K562 (cell line): ENCODE measurements around the gene LBH. TPM values are rescaled to one million over a fixed set of nuclear protein-coding genes. Genes with fewer than 3 reads are reported as not detected.

ENCODE experiments used
- ATAC-seq: fragments of 200-7000 bp; cut with Tn5 transposase; 3 replicates; pipeline ENCODE4 v1.9.1; 2020; ENCODE audit warnings: moderate library complexity
- BruUV-seq: library from RNA; stranded (reverse); fragments of 400-500 nt; replicated peaks from 2 replicates; lab custom pipeline; 2021; lab: Mats Ljungman, UMichigan
- CTCF ChIA-PET: fragments of 300-600 bp; formaldehyde crosslinking; extraction: SDS; loops from one replicate; lab custom pipeline; 2021; ENCODE audit warnings: low intra/inter-chr PET ratio; lab: Yijun Ruan, JAX
- POLR2A ChIA-PET: fragments of 300-600, 350-650 bp; sonication (Branson Sonifier 250); formaldehyde crosslinking; extraction: SDS; loops from one replicate; lab custom pipeline; 2021; ENCODE audit warnings: antibody characterized with exemption, inconsistent platforms; lab: Yijun Ruan, JAX
- DNase-seq, 4 experiments: peaks; one replicate each; pipeline versions ENCODE4 v3.0.0 to v3.0.0-alpha.2; 2011 to 2018; ENCODE audit warnings: low spot score in 3 of 4, mixed read lengths in 3 of 4; ENCODE audit errors: extremely low read depth in 1 of 4
- FAIRE-seq: peaks from 2 replicates; lab custom pipeline; 2011; peaks lifted over from hg19 to GRCh38; lab: Jason Lieb, UNC
- H2AFZ ChIP-seq: 2 replicates; pipeline ENCODE4 v1.6.0; 2011; ENCODE audit warnings: low read depth, low read length, control low read depth, inconsistent platforms
- H3K27ac ChIP-seq: fragments of 200-600 bp; 3 replicates; pipeline ENCODE4 v1.8.0; 2011; ENCODE audit warnings: low read depth, mild to moderate bottlenecking, control low read depth, inconsistent platforms, low read length, moderate library complexity, mixed read lengths; ENCODE audit errors: extremely low read depth
- H3K27me3 ChIP-seq, 2 experiments: fragments of 300-600 bp in 1 of 2; 2 replicates in 1 of 2; 3 replicates in 1 of 2; pipeline versions ENCODE4 v1.6.0 to v1.8.0; 2011; ENCODE audit warnings: inconsistent platforms in 2 of 2, low read length in 2 of 2, mild to moderate bottlenecking in 1 of 2, mixed read lengths in 1 of 2, moderate library complexity in 1 of 2; ENCODE audit not compliant: control insufficient read depth in 2 of 2, insufficient read depth in 2 of 2
- H3K36me3 ChIP-seq: fragments of 300-600 bp; 3 replicates; pipeline ENCODE4 v1.8.0; 2011; ENCODE audit warnings: mild to moderate bottlenecking, low read length, inconsistent platforms; ENCODE audit not compliant: control insufficient read depth, insufficient read depth
- H3K4me1 ChIP-seq, 2 experiments: fragments of 200-600 bp in 1 of 2; replicated peaks in 1 of 2; 2 replicates in 1 of 2; 3 replicates in 1 of 2; pipeline versions ENCODE4 v1.5.1 to v1.8.0; 2011; ENCODE audit warnings: inconsistent platforms in 2 of 2, low read length in 2 of 2, mild to moderate bottlenecking in 1 of 2, mixed read lengths in 1 of 2, moderate library complexity in 1 of 2; ENCODE audit not compliant: control insufficient read depth in 2 of 2, insufficient read depth in 2 of 2
- H3K4me2 ChIP-seq: 2 replicates; pipeline ENCODE4 v1.6.1; 2011; ENCODE audit warnings: low read length, control low read depth, inconsistent platforms, mixed read lengths; ENCODE audit not compliant: insufficient read depth
- H3K4me3 ChIP-seq: fragments of 200-600 bp; sonication (generic), shearing (Covaris generic); 2 replicates; pipeline ENCODE4 v1.5.1; 2016; ENCODE audit warnings: control low read depth, inconsistent platforms
- H3K79me2 ChIP-seq: fragments of 200-600 bp; 3 replicates; pipeline ENCODE4 v1.8.0; 2011; ENCODE audit warnings: low read length, inconsistent platforms; ENCODE audit not compliant: control insufficient read depth, insufficient read depth
- H3K9ac ChIP-seq, 2 experiments: 2 replicates each; pipeline versions ENCODE4 v1.6.0 to v1.6.1; 2011; ENCODE audit warnings: low read depth in 2 of 2, low read length in 2 of 2, control low read depth in 1 of 2, inconsistent platforms in 1 of 2, mild to moderate bottlenecking in 1 of 2, mixed read lengths in 1 of 2; ENCODE audit not compliant: insufficient read depth in 1 of 2
- H3K9me1 ChIP-seq: one replicate; pipeline ENCODE4 v1.6.0; 2011; ENCODE audit warnings: inconsistent platforms, mild to moderate bottlenecking, low read length, moderate library complexity; ENCODE audit not compliant: control insufficient read depth, insufficient read depth
- H3K9me3 ChIP-seq: replicated peaks from 2 replicates; pipeline ENCODE4 v1.5.1; 2011; ENCODE audit warnings: low read depth, low read length, inconsistent platforms; ENCODE audit not compliant: control insufficient read depth, insufficient read depth
- H4K20me1 ChIP-seq: replicated peaks from 2 replicates; pipeline ENCODE4 v1.6.1; 2011; ENCODE audit warnings: low read length, inconsistent platforms, mixed read lengths; ENCODE audit not compliant: control insufficient read depth, insufficient read depth
- L3MBTL2 ChIP-seq: fragments of 450-650 bp; IDR thresholded peaks from 2 replicates; pipeline ENCODE4 v1.6.1; 2016; ENCODE audit warnings: mild to moderate bottlenecking, moderate library complexity
- MTF1 ChIP-seq: fragments of 250-450 bp; sonication (Bioruptor Pico); IDR thresholded peaks from 2 replicates; pipeline ENCODE4 v1.9.0; 2021; ENCODE audit warnings: moderate library complexity, mild to moderate bottlenecking, inconsistent platforms, borderline replicate concordance
- NCOA6 ChIP-seq: fragments of 450-650 bp; IDR thresholded peaks from 2 replicates; pipeline ENCODE4 v1.6.1; 2017; ENCODE audit warnings: mild to moderate bottlenecking
- NFIC ChIP-seq: fragments of 450-650 bp; IDR thresholded peaks from 2 replicates; pipeline ENCODE4 v1.6.1; 2017; ENCODE audit warnings: mild to moderate bottlenecking, inconsistent platforms
- ZNF143 ChIP-seq: sonication (generic); formaldehyde crosslinking; IDR thresholded peaks from 2 replicates; pipeline ENCODE4 v1.9.0; 2022; ENCODE audit warnings: mild to moderate bottlenecking, missing genetic modification reagents
- ZNF184 ChIP-seq: sonication (generic); formaldehyde crosslinking; IDR thresholded peaks from 2 replicates; pipeline ENCODE4 v1.5.0; 2020; ENCODE audit warnings: missing genetic modification reagents
- ZNF76 ChIP-seq: fragments of 250-450 bp; sonication (Bioruptor Pico); IDR thresholded peaks from 2 replicates; pipeline ENCODE4 v1.4.0; 2020; ENCODE audit warnings: mild to moderate bottlenecking, moderate library complexity, borderline replicate concordance
- WGBS: fragments of 100-300 bp; shearing (Covaris generic); methylation state at CpG from one replicate; pipeline ENCODE4 v1.1.6; 2016; ENCODE audit warnings: low coverage, mixed read lengths; ENCODE audit not compliant: insufficient coverage; ENCODE audit errors: missing lambda C conversion rate; 5-methylcytosine and 5-hydroxymethylcytosine counted together
- in situ Hi-C: fragments of 300-500 bp; cut with MboI; formaldehyde crosslinking; loops from 4 replicates; pipeline ENCODE4 v1.15.0; 2018; ENCODE audit warnings: inconsistent platforms, mixed read lengths
- intact Hi-C: fragments of 100-400 bp; cut with micrococcal nuclease; formaldehyde crosslinking; loops from 2 replicates; pipeline ENCODE4 v1.14.2; 2022
- polyA plus RNA-seq, 8 experiments: library from polyadenylated mRNA; depleted of rRNA in 4 of 8; stranded (reverse) in 5 of 8; unstranded in 3 of 8; fragments of >200 nt; fragmentation: Nextera tagmentation in 2 of 8; fragmentation: Illumina TruSeq in 1 of 8; extraction: Ambion mirVana in 2 of 8; extraction: Trizol in 1 of 8; gene quantifications; 2 replicates each; pipeline versions ENCODE4 v1.2.1 to v1.2.3, GENCODE V29; 2011 to 2014; ENCODE audit warnings: inconsistent platforms in 1 of 8, missing spikeins in 1 of 8
- total RNA-seq, 7 experiments: library from RNA; depleted of rRNA in 6 of 7; stranded (reverse); fragments of >200 nt in 6 of 7; fragmentation: Illumina TruSeq in 2 of 7; extraction: Trizol in 2 of 7; gene quantifications; 2 replicates each; pipeline versions ENCODE4 v1.2.1 to v1.2.3, GENCODE V29; 2011 to 2021; ENCODE audit warnings: low replicate concordance in 1 of 7
- TF ChIP-seq, protein P1 (sequence below): fragments of 450-650 bp; IDR thresholded peaks from 2 replicates; pipeline ENCODE4 v1.6.1; 2016; ENCODE audit warnings: borderline replicate concordance
- TF ChIP-seq, protein P2 (sequence below): fragments of 150-350 bp; conservative IDR thresholded peaks from 2 replicates; pipeline ENCODE4 v1.6.1; 2014; ENCODE audit warnings: low read length

Gene LBH
- total and polyA plus RNA-seq, 9 of the 15 experiments (the other 6 are each of a cell fraction or from before 2014, with no cell fraction given) = 3.1 to 13.4 (median 7.4) TPM

DNA sequence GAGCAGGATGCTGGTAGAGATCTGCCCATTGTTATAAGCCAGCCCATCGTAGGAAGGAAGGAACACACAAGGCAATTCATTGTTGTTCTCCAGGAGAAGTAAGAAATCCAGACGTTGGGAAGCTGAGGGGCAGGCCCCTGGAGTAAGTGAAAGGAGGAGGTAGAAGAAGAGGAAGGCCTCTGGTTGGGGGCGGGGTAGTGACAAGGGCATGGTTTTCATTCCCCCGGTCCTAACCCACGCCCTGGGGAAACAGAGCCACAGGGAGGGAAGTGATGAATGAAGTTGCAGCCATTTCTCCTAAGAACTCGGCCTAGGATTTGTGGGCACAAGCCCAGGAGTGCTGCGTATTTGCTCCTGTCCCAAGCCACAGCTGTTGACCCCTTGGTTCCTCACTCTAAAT lies 18.0 kb downstream of the LBH start:
- Histone ChIP-seq H2AFZ (no peak overlapping the region), H3K4me3 (no peak overlapping the region), H4K20me1 (no peaks in the 10 kb centered on the region), H3K9me1 (no peaks in the 10 kb centered on the region), H3K9ac (no peak overlapping the region), H3K4me2 (no peak overlapping the region), H3K36me3 (no peaks in the 10 kb centered on the region), H3K79me2 (no peaks in the 10 kb centered on the region; the same call in 1 of the 3 replicates), H3K9me3 (0 out of 2 replicates have a peak, but pooled peaks cover 2% of the 10 kb centered on the region), H3K27me3 (no peaks in the 10 kb centered on the region), H3K4me1 (peaks cover 33 to 38% of the 10 kb centered on the region in 2 experiments), H3K27ac (no peak overlapping the region)
- CTCF ChIA-PET = no interaction called here
- TF ChIP-seq, protein P1, sequence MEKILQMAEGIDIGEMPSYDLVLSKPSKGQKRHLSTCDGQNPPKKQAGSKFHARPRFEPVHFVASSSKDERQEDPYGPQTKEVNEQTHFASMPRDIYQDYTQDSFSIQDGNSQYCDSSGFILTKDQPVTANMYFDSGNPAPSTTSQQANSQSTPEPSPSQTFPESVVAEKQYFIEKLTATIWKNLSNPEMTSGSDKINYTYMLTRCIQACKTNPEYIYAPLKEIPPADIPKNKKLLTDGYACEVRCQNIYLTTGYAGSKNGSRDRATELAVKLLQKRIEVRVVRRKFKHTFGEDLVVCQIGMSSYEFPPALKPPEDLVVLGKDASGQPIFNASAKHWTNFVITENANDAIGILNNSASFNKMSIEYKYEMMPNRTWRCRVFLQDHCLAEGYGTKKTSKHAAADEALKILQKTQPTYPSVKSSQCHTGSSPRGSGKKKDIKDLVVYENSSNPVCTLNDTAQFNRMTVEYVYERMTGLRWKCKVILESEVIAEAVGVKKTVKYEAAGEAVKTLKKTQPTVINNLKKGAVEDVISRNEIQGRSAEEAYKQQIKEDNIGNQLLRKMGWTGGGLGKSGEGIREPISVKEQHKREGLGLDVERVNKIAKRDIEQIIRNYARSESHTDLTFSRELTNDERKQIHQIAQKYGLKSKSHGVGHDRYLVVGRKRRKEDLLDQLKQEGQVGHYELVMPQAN = no peak
- TF ChIP-seq NFIC = no peak
- TF ChIP-seq ZNF76 = no peak
- WGBS = 89% methylated on average over 4 of the region's 7 CpGs
- POLR2A ChIA-PET = interaction anchor here (0.9 to 4.4 kb wide), 2 partner anchors 10 to 18 kb away, joined by 3 to 25 read pairs; partner anchors contain the start of gene LBH
- no TSS peak for BruUV-seq
- no peak for DNase-seq
- FAIRE-seq = no peak
- ATAC-seq = no peak
- in situ Hi-C loops (no loop called here), intact Hi-C loops (no loop called here)

GRCh38 chr2:30250421-30250820 lies 19.1 kb downstream of the LBH start:
- no peak for ATAC-seq
- Histone ChIP-seq H3K36me3 (no peaks in the 10 kb centered on the region), H3K9me1 (no peaks in the 10 kb centered on the region), H3K4me1 (peaks cover 44 to 46% of the 10 kb centered on the region in 2 experiments), H3K27me3 (no peaks in the 10 kb centered on the region), H4K20me1 (no peaks in the 10 kb centered on the region), H3K4me2 (no peak overlapping the region), H3K79me2 (peaks cover 8% of the 10 kb centered on the region; the same call in 2 of the 3 replicates), H3K9ac (peak overlapping the region in 1 of 2 experiments; percentile 31; a peak in 1 of 4 replicates), H3K27ac (no peak overlapping the region), H2AFZ (no peak overlapping the region), H3K4me3 (no peak overlapping the region), H3K9me3 (0 out of 2 replicates have a peak, but pooled peaks cover 2% of the 10 kb centered on the region)
- 96% methylated on average over 6 of the region's 6 CpGs for WGBS
- intact Hi-C loops (no loop called here), in situ Hi-C loops (no loop called here)
- POLR2A ChIA-PET = interaction anchor here (4.4 kb wide), 1 partner anchor 11 kb away, joined by 25 read pairs; no protein-coding TSS in a partner anchor
- BruUV-seq = no TSS peak
- CTCF ChIA-PET = no interaction called here
- no peak for FAIRE-seq
- DNase-seq = no peak
- no peak for TF ChIP-seq ZNF184 (CRISPR knock-in tag)
- no peak for TF ChIP-seq MTF1 (CRISPR knock-in tag)
- no peak for TF ChIP-seq ZNF143 (CRISPR knock-in tag)
- TF ChIP-seq L3MBTL2 = no peak
- no peak for TF ChIP-seq NCOA6
- TF ChIP-seq, protein P1 = no peak
- TF ChIP-seq, protein P2, sequence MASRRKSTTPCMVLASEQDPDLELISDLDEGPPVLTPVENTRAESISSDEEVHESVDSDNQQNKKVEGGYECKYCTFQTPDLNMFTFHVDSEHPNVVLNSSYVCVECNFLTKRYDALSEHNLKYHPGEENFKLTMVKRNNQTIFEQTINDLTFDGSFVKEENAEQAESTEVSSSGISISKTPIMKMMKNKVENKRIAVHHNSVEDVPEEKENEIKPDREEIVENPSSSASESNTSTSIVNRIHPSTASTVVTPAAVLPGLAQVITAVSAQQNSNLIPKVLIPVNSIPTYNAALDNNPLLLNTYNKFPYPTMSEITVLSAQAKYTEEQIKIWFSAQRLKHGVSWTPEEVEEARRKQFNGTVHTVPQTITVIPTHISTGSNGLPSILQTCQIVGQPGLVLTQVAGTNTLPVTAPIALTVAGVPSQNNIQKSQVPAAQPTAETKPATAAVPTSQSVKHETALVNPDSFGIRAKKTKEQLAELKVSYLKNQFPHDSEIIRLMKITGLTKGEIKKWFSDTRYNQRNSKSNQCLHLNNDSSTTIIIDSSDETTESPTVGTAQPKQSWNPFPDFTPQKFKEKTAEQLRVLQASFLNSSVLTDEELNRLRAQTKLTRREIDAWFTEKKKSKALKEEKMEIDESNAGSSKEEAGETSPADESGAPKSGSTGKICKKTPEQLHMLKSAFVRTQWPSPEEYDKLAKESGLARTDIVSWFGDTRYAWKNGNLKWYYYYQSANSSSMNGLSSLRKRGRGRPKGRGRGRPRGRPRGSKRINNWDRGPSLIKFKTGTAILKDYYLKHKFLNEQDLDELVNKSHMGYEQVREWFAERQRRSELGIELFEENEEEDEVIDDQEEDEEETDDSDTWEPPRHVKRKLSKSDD = no peak
